NCI-H128 (cell line): ENCODE results near the gene SNX22.

ENCODE experiments used
- DNase-seq: peaks from one replicate; lab custom pipeline; 2025; ENCODE audit not compliant: unreplicated experiment; lab: John Stamatoyannopoulos, UW

SNX22 gene

DNA sequence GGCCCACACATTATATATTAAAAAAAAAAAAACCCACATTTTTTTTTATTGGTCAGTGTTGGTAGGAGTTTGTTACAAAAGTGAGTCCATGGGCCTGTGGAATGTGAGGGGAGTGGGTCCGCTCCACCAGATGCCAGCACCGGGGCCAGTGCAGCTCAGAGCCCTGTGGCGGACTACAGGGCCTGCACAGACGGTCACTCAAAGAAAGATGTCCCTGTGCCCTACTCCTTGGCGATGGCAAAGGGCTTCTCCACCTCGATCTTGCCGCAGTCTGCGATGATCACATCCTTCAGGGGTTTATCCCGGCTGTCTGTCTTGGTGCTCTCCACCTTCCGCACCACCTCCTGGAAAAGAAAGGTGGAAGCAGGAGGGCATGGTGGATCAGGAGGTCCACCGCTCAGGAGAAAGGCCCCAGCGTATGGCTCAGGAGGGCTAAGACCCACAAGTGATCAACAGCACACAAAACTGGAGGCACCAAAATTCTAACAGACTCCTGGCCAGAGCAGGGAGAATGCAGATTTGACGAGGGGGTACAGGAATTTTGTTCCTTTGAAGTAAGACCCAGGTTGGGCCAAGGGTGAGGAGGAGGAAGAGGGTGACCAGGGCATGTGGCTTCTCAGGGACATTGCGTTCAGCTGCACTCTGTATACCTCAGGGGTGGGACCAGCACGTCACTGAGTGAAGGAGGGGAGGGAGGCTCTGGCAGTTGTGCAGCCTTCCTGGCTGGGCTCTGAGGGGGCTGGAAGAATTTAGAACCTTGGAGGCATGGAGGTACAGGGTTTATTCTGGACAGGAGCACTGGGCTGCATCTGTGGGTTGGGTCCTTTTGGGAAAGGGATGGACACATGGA, 4.5 kb downstream of the SNX22 start:
- DNase-seq: no peak

DNA sequence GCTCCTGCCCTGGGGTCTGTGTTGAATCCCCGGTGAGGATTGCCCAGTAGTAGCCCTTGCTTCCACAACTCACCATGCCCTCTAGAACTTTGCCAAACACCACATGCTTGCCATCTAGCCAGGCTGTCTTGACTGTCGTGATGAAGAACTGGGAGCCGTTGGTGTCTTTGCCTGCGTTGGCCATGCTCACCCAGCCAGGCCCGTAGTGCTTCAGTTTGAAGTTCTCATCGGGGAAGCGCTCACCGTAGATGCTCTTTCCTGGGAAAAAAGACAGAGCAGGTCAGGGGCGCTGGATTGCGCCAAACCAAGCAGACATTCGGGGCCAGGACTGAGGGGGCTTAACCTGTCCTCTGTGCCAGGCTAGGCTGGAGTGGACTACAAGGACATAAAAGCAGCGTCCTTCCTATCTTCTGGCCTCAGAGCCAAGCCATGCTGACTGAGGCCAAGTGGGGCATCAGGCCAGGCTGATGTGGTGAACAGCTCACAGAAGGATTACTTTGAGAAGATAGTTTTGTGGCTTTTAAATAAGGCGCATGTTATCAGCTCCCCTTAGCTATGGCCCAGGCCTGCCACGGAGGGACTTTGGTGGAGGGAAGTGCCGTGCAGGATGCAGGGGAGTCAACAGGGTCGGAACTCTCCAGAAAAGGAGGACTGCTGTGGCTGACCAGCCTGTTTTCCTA, 5.3 kb downstream of the SNX22 start:
- DNase-seq: no peak

DNA sequence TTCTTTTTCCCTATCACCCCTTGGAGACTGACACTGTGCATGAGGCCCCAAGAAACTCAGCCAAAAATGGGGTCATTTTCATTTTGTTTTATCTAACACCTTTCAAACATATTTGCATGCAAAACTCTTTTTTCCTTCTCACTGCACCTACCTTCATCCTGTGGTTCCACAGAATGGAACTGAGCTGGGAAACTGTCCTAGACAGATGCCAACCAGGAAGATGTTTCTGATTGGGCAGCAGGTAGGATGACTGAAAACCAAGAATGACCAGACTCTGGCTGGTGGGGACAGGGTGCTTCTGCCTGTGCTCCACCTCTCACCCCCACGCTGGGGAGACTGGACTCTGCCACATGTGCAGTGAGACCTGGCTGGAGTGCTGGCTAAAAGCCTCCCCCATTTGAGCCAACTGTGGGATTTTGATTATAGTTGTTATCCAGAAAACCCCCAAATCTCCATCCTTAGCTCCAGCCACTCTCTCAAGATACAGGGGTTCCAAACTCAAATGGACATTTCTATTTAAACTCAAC, 6.1 kb downstream of the SNX22 start:
- DNase-seq: no peak

DNA sequence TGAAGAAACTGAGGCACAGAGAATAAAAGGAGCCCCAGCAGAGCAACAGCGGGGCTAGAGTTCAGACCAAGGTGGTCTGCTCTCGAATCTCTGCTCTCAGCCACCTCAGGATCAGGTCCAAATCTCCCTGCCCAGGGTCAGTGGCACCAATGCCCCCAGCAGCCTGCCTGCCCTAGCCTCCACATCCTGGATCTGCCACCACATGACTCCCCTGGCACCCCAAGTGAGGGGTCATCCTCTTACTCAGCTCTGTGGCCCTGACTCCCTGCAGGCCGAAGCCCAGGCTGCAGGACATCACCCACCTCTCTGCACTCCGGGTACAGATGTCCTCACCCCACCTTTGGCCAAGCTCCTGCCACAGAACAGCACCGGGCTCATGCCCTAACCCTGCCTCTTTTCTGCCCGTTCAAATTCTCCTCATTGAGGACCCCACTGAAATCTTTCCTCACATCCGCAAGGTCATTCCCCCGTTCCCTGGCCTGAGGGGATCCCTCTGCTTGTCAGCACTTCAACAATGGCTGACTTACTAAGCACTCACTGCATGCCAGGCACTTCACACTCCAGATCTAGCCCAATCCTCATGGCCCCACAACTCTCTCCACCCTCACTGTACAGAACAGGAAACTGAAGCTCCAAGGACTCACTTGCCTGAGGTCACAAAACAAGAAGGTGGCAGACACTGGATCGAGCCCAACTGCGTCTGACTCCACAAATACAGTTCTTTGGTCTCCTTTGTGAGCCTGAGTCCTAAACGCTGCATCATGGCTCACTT, 7.0 kb downstream of the SNX22 start:
- DNase-seq: no peak

DNA sequence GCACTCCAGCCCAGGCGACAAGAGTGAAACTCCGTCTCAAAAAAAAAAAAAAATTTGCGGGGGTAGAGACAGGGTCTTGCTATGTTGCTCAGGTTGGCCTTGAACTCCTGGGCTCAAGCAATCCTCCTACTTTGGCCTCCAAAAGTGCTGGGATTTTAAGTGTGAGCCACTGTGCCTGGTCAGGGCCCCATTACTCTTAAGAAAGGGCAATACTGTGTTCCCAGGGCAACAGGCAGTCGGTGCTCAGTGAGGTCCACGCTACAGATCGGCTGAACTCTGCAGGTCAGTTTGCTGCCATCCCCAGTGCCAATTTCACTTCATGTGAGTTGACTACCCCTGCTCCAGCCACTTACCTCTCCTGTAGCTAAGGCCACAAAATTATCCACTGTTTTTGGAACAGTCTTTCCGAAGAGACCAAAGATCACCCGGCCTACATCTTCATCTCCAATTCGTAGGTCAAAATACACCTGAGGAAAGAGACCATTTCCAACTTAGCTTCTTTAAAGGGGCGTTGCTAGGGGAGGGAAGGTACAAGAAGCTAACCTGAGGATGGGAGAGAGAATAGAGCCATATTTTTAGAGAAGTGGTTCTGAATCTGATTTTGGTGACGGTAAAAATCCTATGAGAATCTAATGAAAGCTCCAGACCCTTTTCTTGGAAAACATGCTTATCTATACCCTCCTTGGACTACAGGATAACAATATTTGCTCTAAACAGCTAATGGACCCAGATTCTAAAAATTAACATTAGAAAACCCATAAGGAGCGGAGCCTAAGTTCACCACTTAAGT, 10.4 kb downstream of the SNX22 start:
- DNase-seq: no peak

DNA sequence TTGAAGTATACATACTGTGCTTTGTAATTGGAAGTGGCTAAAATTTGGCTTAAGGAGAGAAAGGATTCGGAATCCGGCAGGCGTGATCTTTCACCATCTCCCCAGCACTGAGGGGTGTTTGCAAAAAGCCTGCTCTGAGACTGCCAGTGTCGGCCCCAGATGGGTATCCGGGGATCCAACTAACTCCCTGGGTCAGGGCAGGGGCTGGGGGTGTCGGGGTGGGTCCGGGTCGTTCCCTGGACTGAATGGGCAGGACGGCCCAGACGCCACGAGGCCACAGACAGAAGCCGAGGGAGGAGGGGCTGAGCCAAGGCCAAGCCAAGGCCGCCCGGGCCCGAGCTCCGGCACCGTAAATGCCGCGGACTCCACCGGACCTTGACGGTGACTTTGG, 10.9 kb downstream of the SNX22 start:
- no peak for DNase-seq

DNA sequence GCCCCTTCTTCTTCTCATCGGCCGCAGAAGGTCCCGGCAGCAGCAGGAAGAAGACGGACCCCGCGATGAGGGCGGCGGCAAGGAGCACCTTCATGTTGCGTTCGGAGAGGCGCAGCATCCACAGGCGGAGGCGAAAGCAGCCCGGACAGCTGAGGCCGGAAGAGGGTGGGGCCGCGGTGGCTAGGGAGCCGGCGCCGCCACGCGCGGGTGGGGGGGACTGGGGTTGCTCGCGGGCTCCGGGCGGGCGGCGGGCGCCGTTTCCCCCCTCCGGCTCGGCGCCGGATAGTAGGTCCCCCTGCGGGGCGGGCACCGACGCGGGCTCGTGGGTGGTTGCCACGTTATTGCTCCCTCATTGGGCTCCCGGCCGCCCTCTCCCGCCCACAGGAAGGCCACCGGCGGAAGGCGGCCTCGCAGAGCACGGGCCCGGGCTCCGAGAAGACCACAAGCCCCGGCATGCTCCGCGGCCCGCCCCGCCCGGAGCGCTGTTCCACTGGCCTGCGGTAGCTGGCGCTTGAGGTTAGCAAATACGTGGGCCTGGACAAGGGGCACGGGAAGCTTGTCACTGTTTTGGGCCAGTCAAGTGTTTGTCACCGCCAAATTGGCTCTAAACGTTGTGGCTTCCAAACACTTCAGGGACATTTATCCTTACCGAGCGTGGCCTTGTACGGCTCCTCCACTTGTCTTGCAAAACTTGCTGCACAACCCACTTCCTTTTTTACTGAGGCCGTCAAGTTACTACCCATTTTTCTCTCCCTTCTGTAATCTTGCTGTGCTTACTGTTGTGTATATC, 11.5 kb downstream of the SNX22 start, which contains the start of gene PPIB:
Gene PPIB (minus strand): TSS at position 154 of the 790 bp plus-strand sequence. CDS start 36 bp downstream, at position 118.
- DNase-seq: peak; percentile 82

DNA sequence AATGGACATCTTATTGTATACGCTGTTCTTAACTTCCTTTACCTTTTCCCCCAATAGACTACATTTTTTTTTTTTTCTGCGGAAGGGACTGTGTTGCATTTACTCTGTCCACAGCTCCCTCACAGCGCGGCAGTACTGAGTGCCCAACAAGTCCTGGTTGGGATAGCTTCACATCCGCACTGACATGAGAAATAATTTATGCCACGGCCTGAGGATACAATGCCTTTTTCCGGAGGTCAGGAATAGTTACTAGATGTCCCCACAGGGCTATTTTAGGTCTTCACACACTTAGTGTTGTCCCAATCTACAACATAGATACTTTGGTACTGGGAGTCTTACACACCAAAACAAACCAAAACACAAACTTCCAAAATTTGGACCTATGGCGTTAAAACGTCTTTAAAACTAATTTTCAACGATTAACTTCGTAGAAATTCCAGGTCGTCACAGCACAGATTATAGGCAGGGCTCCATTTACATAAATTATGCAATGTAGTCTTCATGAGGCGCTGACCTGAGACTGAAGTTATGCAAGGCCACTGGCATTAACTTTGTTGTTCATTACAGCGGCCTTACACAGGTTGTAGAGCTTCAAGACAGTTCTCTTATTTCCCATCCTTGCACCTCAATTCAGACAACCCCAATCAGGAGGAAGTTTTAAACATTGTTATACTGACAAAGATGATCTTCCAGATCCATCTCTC, 12.3 kb downstream of the SNX22 start:
- no peak for DNase-seq

DNA sequence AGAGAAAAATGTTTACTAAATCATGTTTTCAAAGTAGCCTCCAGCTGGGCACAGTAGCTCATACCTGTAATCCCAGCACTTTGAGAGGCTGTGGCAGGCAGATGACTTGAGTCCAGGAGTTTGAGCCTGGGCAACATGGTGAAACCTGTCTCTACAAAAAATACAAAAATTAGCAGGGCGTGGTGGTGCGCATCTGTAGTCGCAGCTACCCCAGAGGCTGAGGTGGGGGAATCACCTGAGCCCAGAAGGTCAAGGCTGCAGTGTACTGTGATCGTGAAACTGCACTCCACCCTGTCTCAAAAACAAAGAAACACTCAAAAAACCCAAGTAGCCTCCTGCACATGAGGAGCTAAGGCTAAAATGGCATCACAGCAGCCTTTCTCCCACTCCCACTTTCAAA, 12.9 kb downstream of the SNX22 start:
- no peak for DNase-seq

DNA sequence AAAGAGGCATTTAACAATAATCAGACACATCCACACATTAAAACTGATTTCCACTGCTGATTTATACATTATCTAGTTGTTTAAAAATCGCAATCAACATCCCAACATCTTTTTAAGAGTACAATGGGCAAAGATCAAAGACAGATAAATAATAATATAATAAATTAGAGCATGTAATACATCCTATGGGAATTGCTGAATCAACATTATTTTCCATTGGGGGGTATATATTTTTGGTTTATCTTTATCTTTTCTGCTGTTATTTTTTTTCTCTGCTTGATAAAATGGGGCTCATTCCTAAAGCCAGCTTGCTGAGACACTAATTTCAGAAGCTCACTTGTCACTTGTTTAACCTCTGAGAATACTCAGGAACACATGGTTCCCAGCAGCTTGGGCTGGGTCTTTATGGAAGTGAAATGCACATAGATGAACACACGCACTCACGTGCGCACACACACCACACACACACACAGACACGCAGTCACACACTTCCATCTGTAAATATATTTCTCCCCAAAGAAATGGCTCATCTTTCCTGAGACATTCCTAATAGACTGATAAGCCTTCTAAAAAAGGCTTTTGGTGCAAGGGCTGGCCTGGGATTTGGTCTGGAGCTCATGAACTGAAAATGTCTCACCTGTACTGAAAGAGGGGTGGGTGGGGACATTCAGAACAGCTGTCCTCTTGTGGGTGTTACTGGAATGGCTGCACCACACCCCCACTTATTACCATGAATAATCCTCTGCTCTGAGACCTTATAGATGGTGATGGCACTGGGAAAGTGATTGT, 14.8 kb downstream of the SNX22 start:
- DNase-seq: no peak

DNA sequence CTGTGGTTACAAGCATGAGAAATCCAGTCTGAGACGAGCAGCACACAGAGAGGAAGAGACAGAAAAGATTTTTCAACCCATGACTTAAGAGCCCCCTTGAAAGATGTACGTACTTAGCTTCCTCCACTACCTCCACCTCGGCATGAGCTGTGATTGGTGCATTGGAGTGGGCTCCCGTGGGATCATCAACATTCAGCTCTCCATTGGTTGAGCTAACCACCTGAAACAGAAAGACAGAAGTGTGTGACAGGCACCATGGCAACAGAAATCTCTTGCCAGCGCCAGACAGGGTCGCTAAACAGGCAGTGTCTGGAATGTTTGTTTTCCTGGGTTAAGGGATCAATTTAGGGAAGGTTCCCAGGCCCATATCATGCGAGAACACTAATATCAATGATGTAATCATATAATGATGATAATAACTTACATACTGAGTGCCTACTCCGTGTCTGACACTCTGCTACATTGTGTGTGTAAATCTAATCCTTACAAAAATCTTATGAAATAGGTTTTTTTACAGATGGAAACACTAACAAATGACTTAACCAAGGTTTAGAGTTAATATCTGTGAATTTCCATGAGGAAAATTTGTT, 28.8 kb downstream of the SNX22 start:
- DNase-seq: peak; percentile 34

DNA sequence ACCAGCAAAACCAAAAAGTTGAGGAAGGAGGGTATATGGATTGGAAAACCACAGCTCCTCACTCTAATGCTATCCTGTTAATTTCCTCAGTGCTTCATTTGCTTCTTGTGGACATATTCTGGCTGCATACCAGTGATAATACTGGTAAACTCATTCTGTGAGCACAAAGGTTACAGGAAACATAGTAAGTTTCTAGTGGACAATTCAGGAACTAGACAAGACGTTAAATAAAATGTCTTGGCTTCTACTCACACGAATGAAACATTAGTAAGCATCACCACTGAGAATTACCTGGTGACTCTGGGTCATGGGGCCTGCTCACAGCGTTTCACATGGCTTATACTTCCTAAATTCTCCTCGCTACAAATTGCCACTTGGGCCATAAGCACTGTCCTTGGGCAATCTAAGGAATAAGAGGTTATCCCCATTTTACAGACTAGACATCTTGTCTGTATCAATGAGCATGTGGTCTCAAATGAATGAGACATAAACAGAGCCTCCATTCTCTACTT, 31.4 kb downstream of the SNX22 start:
- DNase-seq: no peak

DNA sequence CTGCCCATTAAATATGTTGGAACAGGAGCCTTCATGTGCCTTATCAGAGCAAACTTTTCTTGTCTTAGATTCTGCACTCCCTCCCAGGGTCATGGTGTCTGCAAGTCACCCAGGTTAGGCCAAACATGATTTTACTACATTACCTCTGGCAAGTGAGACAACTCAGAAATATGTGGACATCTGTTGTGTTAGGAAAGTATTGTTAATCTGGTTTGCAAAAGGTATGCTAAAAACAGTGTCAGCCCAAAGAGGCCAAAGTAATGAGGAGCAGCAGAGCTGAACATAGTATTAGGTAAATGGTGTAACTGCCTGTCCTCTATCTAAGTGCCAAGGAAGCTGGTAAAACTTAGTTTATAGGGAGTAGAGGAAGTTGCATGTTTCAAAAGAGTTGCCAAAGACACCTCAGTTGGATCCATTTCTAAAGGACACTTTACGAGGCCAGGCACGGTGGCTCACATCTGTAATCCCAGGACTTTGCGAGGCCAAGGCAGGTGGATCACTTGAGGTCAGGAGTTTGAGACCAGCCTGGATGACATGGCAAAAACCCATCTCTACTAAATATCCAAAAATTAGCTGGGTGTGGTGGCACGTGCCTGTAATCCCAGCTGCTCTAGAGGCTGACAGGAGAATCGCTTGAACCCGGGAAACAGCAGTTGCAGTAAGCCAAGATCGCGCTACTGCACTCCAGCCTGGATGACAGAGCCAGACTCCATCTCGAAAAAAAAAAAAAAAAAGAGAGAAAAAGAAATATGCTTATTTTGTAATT, 33.8 kb downstream of the SNX22 start:
- no peak for DNase-seq

DNA sequence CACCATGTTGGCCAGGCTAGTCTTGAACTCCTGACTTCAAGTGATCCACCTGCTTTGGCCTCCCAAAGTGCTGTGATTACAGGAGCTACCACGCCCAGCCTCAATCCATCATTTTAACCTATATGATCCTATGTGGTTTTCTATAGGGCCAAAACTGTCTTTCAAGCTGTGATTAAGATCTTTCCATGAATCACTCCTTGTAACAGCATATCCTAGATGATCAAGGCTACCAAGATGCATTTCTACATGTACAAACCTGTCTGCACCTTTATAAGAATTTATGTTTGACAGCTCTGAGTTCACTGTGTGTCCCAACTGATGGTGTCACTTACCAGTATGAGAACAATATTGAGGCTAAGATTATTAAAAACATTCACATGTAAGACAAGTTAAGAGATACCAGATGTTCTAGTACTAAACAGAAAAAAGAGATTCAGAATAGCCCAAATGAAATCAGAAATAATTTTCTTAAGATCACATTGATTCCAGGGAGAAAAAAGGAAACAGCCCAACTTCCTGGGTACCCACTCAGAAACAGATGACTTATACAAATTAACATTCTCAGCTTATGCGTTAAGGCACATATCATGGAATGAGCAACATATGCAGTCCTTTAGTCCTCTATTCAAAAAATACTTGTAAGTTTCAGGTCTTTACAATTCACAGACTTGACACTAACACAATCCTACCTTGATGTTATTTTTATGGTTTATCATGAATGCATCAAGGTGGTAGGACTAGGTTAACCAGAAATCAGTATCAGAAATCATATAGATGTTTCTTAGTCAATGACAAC, 36.1 kb downstream of the SNX22 start:
- DNase-seq: no peak

DNA sequence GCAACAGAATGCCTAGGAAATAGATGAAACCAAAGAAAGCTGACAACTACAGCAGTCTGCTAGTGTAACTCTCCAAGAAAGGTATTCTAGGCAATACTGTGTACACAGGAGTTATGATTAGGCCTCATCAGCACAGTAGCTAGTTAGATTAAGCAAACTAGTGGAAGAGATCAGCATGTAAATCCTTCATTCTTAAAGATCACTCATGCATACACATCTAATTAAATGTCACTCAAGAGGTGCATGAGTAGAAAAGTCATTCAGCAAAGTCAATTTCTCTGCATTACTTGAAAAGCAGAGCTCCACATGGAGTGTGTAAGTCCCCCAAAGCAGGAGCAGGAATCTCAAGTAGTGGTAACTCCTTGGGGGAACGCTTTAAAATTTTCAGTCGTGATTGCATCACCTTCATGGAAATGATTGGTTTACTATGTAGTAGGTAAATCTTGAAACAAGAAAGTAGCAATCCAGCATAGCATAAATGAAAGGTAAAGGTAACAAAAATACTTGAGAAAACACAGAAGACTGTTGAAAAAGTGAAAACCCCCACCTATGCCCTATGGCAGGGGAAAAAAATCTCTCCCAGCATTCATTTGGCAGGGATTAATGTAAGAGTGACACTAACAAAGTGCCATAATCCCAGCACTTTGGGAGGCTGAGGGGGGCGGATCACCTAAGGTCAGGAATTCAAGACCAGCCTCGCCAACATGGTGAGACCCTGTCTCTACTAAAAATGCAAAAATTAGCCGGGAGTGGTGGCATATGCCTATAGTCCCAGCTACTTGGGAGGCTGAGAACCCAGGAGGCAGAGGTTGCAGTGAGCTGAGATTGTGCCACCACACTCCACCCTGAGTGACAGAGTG, 40.7 kb downstream of the SNX22 start:
- no peak for DNase-seq
